H9 (cell line): ENCODE data around the gene CDC14A. TPM values are rescaled to one million over a fixed set of nuclear protein-coding genes. Genes with fewer than 3 reads are reported as not detected.
"Not testable (repeated sequence)": the region's sequence is repeated elsewhere in the genome, so short reads cannot be mapped to it uniquely, and the experiment has no call there.

Experiments used
- DNase-seq: peaks from one replicate; pipeline ENCODE4 v3.0.0-alpha.2; 2017
- H2AFZ ChIP-seq: one replicate; pipeline ENCODE4 v1.6.1; 2013; ENCODE audit warnings: mild to moderate bottlenecking, low read length, control low read depth, moderate library complexity
- H2AK5ac ChIP-seq: 2 replicates; pipeline ENCODE4 v1.6.1; 2013; ENCODE audit warnings: low read length, control low read depth, mixed read lengths; ENCODE audit not compliant: insufficient read length
- H2BK120ac ChIP-seq: one replicate; pipeline ENCODE4 v1.6.1; 2013; ENCODE audit warnings: low read depth, mild to moderate bottlenecking, low read length, control low read depth, inconsistent platforms; ENCODE audit not compliant: poor library complexity, severe bottlenecking
- H2BK12ac ChIP-seq: 2 replicates; pipeline ENCODE4 v1.6.1; 2013; ENCODE audit warnings: low read length, control low read depth, mixed read lengths, low read depth; ENCODE audit not compliant: insufficient read length
- H2BK15ac ChIP-seq: 2 replicates; pipeline ENCODE4 v1.6.1; 2013; ENCODE audit warnings: low read depth, low read length, control low read depth
- H2BK20ac ChIP-seq: one replicate; pipeline ENCODE4 v1.6.1; 2013; ENCODE audit warnings: low read depth, mild to moderate bottlenecking, low read length, control low read depth, inconsistent platforms; ENCODE audit not compliant: poor library complexity, severe bottlenecking
- H2BK5ac ChIP-seq: 2 replicates; pipeline ENCODE4 v1.6.1; 2013; ENCODE audit warnings: low read length, control low read depth, mixed read lengths; ENCODE audit not compliant: insufficient read length
- H3K14ac ChIP-seq: 2 replicates; pipeline ENCODE4 v1.6.1; 2013; ENCODE audit warnings: low read length, control low read depth; ENCODE audit not compliant: insufficient read depth
- H3K18ac ChIP-seq: 2 replicates; pipeline ENCODE4 v1.6.1; 2013; ENCODE audit warnings: low read depth, mild to moderate bottlenecking, mixed read lengths, low read length, control low read depth; ENCODE audit not compliant: insufficient read length
- H3K23ac ChIP-seq: 2 replicates; pipeline ENCODE4 v1.6.1; 2013; ENCODE audit warnings: low read length, control low read depth, mixed read lengths, low read depth; ENCODE audit not compliant: insufficient read length
- H3K23me2 ChIP-seq: 2 replicates; pipeline ENCODE4 v1.6.1; 2013; ENCODE audit warnings: low read depth, mild to moderate bottlenecking, mixed read lengths, low read length, control low read depth; ENCODE audit not compliant: insufficient read length, poor library complexity, severe bottlenecking
- H3K27ac ChIP-seq: 2 replicates; pipeline ENCODE4 v1.5.1; 2013; ENCODE audit warnings: low read length, control low read depth, mixed read lengths, low read depth; ENCODE audit not compliant: insufficient read length
- H3K27me3 ChIP-seq: 2 replicates; pipeline ENCODE4 v1.6.1; 2013; ENCODE audit warnings: low read length, control low read depth, inconsistent platforms; ENCODE audit not compliant: insufficient read depth
- H3K4ac ChIP-seq: 2 replicates; pipeline ENCODE4 v1.6.1; 2013; ENCODE audit warnings: low read depth, mild to moderate bottlenecking, control low read depth, inconsistent platforms, low read length, moderate library complexity
- H3K4me1 ChIP-seq: 2 replicates; pipeline ENCODE4 v1.6.1; 2013; ENCODE audit warnings: low read length, control low read depth, inconsistent platforms; ENCODE audit not compliant: insufficient read depth
- H3K4me2 ChIP-seq: 2 replicates; pipeline ENCODE4 v1.6.1; 2013; ENCODE audit warnings: low read length, control low read depth, mixed read lengths; ENCODE audit not compliant: insufficient read length, insufficient read depth
- H3K56ac ChIP-seq: 2 replicates; pipeline ENCODE4 v1.6.1; 2013; ENCODE audit warnings: low read depth, mild to moderate bottlenecking, mixed read lengths, low read length, control low read depth; ENCODE audit not compliant: insufficient read length
- H3K79me1 ChIP-seq: 2 replicates; pipeline ENCODE4 v1.6.1; 2013; ENCODE audit warnings: low read depth, mild to moderate bottlenecking, moderate library complexity, low read length, control low read depth, inconsistent platforms; ENCODE audit not compliant: insufficient read depth, poor library complexity, severe bottlenecking
- H3K79me2 ChIP-seq: 2 replicates; pipeline ENCODE4 v1.6.1; 2013; ENCODE audit warnings: low read length, control low read depth, inconsistent platforms; ENCODE audit not compliant: insufficient read depth
- H3K9ac ChIP-seq: 2 replicates; pipeline ENCODE4 v1.6.1; 2013; ENCODE audit warnings: low read length, control low read depth, mixed read lengths; ENCODE audit not compliant: insufficient read length; ENCODE audit errors: extremely low read depth
- H3K9me3 ChIP-seq: one replicate; pipeline ENCODE4 v1.6.1; 2013; ENCODE audit warnings: low read depth, low read length, inconsistent platforms; ENCODE audit not compliant: control insufficient read depth
- H3T11ph ChIP-seq: one replicate; pipeline ENCODE4 v1.6.1; 2013; ENCODE audit warnings: mild to moderate bottlenecking, low read length, control low read depth, inconsistent platforms
- H4K20me1 ChIP-seq: one replicate; pipeline ENCODE4 v1.6.1; 2013; ENCODE audit not compliant: control insufficient read depth, insufficient read length, insufficient read depth
- H4K5ac ChIP-seq: 2 replicates; pipeline ENCODE4 v1.6.1; 2013; ENCODE audit warnings: low read depth, mild to moderate bottlenecking, mixed read lengths, low read length, control low read depth; ENCODE audit not compliant: insufficient read length
- H4K8ac ChIP-seq: replicated peaks from 2 replicates; pipeline ENCODE4 v1.6.1; 2013; ENCODE audit warnings: low read length, control low read depth, mixed read lengths, low read depth; ENCODE audit not compliant: insufficient read length
- H4K91ac ChIP-seq: 2 replicates; pipeline ENCODE4 v1.6.1; 2013; ENCODE audit warnings: low read depth, mild to moderate bottlenecking, moderate library complexity, mixed read lengths, low read length, control low read depth; ENCODE audit not compliant: insufficient read length
- H3K27ac Mint-ChIP-seq, 3 experiments: 2 replicates in 2 of 3; 3 replicates in 1 of 3; pipeline ENCODE4 v1.8.0; 2020 to 2021; ENCODE audit warnings: mixed read lengths in 3 of 3, mild to moderate bottlenecking in 1 of 3, moderate library complexity in 1 of 3
- H3K27me3 Mint-ChIP-seq: 2 replicates; pipeline ENCODE4 v1.8.0; 2021; ENCODE audit warnings: low read depth, mild to moderate bottlenecking, moderate library complexity, mixed read lengths
- H3K36me3 Mint-ChIP-seq, 3 experiments: 2 replicates in 2 of 3; 3 replicates in 1 of 3; pipeline ENCODE4 v1.8.0; 2020 to 2021; ENCODE audit warnings: low read depth in 3 of 3, mixed read lengths in 3 of 3; ENCODE audit not compliant: insufficient read depth in 1 of 3
- H3K4me1 Mint-ChIP-seq, 2 experiments: 2 replicates each; pipeline ENCODE4 v1.8.0; 2020; ENCODE audit warnings: mixed read lengths in 2 of 2
- H3K4me3 Mint-ChIP-seq, 2 experiments: 2 replicates in 1 of 2; 3 replicates in 1 of 2; pipeline ENCODE4 v1.8.0; 2020 to 2021; ENCODE audit warnings: mild to moderate bottlenecking in 2 of 2, mixed read lengths in 2 of 2, moderate library complexity in 1 of 2
- H3K9me3 Mint-ChIP-seq, 2 experiments: 2 replicates in 1 of 2; 3 replicates in 1 of 2; pipeline ENCODE4 v1.8.0; 2020; ENCODE audit warnings: mild to moderate bottlenecking in 2 of 2, mixed read lengths in 2 of 2, moderate library complexity in 1 of 2
- WGBS: extraction: QIAGEN DNeasy Blood & Tissue Kit; methylation state at CpG from one replicate; pipeline ENCODE4 v1.1.7; 2013; ENCODE audit warnings: missing lambda C conversion rate, low lambda C conversion rate, mixed read lengths; ENCODE audit not compliant: insufficient read length; ENCODE audit errors: extremely low coverage; 5-methylcytosine and 5-hydroxymethylcytosine counted together
- total RNA-seq: library from RNA; stranded (reverse); gene quantifications from 2 replicates; pipeline ENCODE4 v1.2.1, GENCODE V29; 2021
- TF ChIP-seq, protein P1 (sequence below): fragments of 200-600 bp; sonication (generic); conservative IDR thresholded peaks from 3 replicates; pipeline ENCODE4 v1.8.0; 2021; ENCODE audit warnings: antibody characterized with exemption, mild to moderate bottlenecking

The CDC14A gene
- total RNA-seq, 1 experiment from 2014 or later, result 8.9 TPM

DNA sequence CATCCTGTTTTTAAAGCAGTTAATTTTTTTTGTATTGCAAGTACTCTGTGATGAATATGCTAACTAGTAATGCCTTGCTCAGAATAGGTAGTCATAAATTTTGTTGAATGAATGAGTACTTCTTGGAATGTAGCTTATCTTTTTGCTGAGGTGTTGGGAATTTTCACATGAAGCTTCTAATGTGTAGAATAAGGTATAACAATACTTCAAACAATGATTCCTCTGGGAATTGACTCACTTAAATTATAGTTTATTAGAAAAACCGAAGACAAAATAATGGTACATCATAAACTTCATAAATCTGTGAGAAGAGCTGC lies 13.9 kb downstream of the CDC14A start:
- Histone ChIP-seq H3K27me3 (no peaks in the 10 kb centered on the region), H4K8ac (no peak overlapping the region), H4K91ac (no peak overlapping the region), H3K56ac (no peak overlapping the region), H3K14ac (no peak overlapping the region), H2AK5ac (no peak overlapping the region), H2BK120ac (no peak overlapping the region), H2AFZ (no peak overlapping the region), H3K18ac (no peak overlapping the region), H2BK20ac (no peak overlapping the region), H4K5ac (no peak overlapping the region), H3T11ph (no peak overlapping the region), H3K4me1 (peaks cover 4% of the 10 kb centered on the region; the same call in 1 of the 2 replicates), H3K4ac (no peak overlapping the region), H3K27ac (no peak overlapping the region), H3K79me1 (no peaks in the 10 kb centered on the region), H3K23ac (no peak overlapping the region), H3K79me2 (peaks cover 7% of the 10 kb centered on the region; the same call in 1 of the 2 replicates), H2BK15ac (no peak overlapping the region), H3K23me2 (no peaks in the 10 kb centered on the region), H2BK5ac (no peak overlapping the region), H3K9me3 (no peaks in the 10 kb centered on the region), H3K9ac (no peak overlapping the region), H2BK12ac (no peak overlapping the region), H3K4me2 (no peak overlapping the region), H4K20me1 (no peaks in the 10 kb centered on the region)
- Mint-ChIP-seq H3K36me3 (peaks cover 4 to 9% (median 4%) of the 10 kb centered on the region in 3 experiments; a peak in 5 of 7 replicates), H3K4me1 (peaks cover 21 to 26% of the 10 kb centered on the region in 2 experiments), H3K4me3 (no peak overlapping the region), H3K27ac (no peak overlapping the region), H3K9me3 (no peaks in the 10 kb centered on the region), H3K27me3 (no peaks in the 10 kb centered on the region)
- no peak for DNase-seq
- TF ChIP-seq, protein P1, sequence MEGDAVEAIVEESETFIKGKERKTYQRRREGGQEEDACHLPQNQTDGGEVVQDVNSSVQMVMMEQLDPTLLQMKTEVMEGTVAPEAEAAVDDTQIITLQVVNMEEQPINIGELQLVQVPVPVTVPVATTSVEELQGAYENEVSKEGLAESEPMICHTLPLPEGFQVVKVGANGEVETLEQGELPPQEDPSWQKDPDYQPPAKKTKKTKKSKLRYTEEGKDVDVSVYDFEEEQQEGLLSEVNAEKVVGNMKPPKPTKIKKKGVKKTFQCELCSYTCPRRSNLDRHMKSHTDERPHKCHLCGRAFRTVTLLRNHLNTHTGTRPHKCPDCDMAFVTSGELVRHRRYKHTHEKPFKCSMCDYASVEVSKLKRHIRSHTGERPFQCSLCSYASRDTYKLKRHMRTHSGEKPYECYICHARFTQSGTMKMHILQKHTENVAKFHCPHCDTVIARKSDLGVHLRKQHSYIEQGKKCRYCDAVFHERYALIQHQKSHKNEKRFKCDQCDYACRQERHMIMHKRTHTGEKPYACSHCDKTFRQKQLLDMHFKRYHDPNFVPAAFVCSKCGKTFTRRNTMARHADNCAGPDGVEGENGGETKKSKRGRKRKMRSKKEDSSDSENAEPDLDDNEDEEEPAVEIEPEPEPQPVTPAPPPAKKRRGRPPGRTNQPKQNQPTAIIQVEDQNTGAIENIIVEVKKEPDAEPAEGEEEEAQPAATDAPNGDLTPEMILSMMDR, result no peak
- WGBS, result no CpG with 5 or more reads among the region's 1 CpG

DNA sequence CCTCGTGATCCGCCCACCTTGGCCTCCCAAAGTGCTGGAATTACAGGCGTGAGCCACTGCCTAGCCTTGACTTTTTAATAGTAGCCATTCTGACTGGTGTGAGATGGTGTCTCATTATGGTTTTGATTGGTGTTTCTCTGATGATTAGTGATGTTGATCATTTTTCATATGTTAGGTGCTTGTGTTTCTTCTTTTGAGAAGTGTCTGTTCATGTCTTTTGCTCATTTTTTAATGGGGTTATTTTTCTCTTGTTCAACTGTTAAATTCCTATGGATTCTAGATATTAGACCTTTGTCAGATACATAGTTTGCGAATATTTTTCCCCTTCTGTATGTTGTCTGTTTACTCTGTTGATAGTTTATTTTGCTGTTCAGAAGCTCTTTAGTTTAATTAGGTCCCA lies 17.0 kb downstream of the CDC14A start:
- H3K9me3 Mint-ChIP-seq, H3K79me2 ChIP-seq, H2BK15ac ChIP-seq, H3T11ph ChIP-seq, H3K56ac ChIP-seq, H3K4me1 Mint-ChIP-seq, H3K4me1 ChIP-seq, H3K23me2 ChIP-seq, H3K79me1 ChIP-seq, H3K14ac ChIP-seq, H3K27me3 ChIP-seq, H3K36me3 Mint-ChIP-seq, H4K8ac ChIP-seq, H2BK20ac ChIP-seq, H3K4ac ChIP-seq, H3K27me3 Mint-ChIP-seq, H2BK120ac ChIP-seq, H3K18ac ChIP-seq, H3K23ac ChIP-seq, H3K27ac ChIP-seq, H3K4me3 Mint-ChIP-seq, H3K27ac Mint-ChIP-seq, H4K91ac ChIP-seq, H3K4me2 ChIP-seq, H2AK5ac ChIP-seq, H4K5ac ChIP-seq, H2BK5ac ChIP-seq, H2BK12ac ChIP-seq, H4K20me1 ChIP-seq, DNase-seq, H3K9me3 ChIP-seq, H3K9ac ChIP-seq, H2AFZ ChIP-seq: not testable (repeated sequence)
- WGBS, result no CpG with 5 or more reads among the region's 4 CpGs
